H4 (cell line): ENCODE measurements around the gene ADRA2B. TPM values are rescaled to one million over a fixed set of nuclear protein-coding genes. Genes with fewer than 3 reads are reported as not detected.
A peak's percentile ranks its signal among the peaks of the same experiment; 100 is the strongest.
"Not testable (repeated sequence)": the region's sequence is repeated elsewhere in the genome, so short reads cannot be mapped to it uniquely, and the experiment has no call there.

Experiments
- DNase-seq: peaks from one replicate; pipeline ENCODE4 v3.0.0-alpha.2; 2015; ENCODE audit warnings: low spot score
- total RNA-seq: library from RNA; depleted of rRNA; stranded (reverse); fragments of >200 nt; shearing (Covaris generic); gene quantifications from 2 replicates; pipeline ENCODE4 v1.2.3, GENCODE V29; 2014

The ADRA2B gene
- total RNA-seq, 1 experiment from 2014 or later = not detected

DNA sequence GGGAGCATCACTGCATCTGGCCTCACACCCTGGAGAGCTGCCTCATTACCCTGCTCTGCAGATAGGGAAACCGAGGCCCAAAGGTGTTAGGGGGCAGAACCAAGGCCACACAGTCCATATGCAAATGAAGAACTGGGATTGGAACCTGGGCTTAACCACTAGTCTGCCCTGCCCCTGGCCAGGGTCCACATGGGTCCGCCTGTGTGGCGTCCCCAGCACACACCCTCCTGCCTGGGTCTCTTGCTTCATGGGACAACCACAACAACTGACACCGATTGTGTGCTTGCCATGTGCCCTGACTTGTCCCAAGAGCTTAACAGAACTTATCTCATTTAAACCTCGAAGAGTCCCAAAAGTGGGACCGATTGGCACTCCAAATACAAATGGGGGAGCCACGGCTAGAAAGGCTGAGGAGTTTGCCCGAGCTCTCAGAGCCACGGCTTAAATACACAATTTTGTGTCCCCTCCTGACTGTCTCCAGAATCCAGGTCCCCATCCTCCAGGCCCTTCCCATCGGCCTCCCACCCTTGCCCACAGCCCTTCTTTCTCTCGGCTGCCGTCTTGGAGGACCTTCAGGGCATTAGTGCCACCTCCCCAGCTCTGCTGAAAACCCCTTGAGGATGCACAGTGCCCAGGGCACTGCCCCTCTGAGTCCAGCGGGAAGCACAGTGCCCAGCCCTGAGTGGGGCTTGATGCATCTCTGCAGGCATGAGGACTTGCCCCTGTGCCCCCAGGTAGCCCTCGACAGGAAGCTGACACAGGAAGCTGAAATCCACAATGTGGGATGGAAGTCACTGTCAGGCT lies 34.6 kb upstream of the ADRA2B start:
- DNase-seq = no peak

DNA sequence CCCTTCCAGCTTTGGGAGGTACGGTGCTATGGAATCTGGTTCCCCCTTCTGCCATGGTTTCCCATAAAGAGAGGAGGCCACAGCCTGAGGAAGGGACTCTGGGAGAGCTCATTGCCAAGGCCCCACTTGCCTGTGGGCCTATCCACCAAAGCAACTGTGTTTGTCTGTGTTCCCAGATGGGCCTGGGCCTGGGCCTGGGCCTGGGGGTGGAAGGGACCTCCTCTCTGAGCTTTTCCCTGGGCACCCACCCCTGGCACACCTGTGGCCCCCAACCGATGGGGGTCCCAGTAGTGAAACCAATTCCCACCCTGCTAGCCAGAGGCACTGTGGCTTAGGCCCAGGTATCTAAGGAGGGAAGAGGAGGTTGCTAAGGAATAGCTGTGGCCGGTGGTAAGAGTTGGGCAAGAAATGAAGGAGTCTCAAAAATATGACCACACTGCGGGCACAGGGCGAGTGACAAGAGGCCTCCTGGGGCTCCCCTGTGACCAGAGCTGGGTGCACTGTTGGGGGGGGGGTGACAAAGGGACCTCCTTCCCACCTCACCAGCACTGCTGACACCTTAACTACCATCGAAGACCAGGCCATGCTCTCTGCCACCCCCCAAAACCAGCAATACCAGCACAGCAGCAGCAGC lies 33.8 kb upstream of the ADRA2B start:
- DNase-seq = no peak

GRCh38 chr2:96148410-96149217 lies 32.2 kb upstream of the ADRA2B start:
- peak; percentile 94 for DNase-seq

DNA sequence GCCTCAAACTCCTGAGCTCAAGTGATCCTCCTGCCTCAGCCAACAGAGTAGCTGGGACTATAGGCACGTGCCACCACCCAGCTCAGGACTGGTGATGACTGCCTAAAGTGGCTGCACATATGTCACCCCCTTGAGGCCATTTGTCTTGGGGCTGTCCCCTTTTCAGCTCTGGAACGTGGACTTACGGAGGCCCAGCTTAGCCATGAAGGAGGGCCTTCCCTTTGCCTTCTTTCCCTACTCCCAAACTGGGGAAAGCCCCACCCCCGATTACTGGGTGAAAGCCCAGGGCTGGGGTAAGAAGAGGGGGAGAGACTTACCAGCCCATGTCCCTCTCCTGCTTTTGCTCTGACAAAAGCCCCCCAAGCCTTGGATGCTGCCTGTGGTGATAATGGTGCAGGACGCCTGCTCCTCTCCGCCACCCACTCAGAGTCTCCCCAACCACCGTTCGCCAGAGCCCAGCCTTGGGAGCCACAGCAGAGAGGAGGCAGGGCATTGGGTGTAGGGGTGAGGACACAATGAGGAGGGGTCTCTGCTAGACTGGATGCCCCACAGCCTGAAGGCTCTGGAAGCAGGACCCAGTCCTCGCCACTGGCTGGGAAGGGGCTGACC lies 31.3 kb upstream of the ADRA2B start:
- peak; percentile 50 for DNase-seq

DNA sequence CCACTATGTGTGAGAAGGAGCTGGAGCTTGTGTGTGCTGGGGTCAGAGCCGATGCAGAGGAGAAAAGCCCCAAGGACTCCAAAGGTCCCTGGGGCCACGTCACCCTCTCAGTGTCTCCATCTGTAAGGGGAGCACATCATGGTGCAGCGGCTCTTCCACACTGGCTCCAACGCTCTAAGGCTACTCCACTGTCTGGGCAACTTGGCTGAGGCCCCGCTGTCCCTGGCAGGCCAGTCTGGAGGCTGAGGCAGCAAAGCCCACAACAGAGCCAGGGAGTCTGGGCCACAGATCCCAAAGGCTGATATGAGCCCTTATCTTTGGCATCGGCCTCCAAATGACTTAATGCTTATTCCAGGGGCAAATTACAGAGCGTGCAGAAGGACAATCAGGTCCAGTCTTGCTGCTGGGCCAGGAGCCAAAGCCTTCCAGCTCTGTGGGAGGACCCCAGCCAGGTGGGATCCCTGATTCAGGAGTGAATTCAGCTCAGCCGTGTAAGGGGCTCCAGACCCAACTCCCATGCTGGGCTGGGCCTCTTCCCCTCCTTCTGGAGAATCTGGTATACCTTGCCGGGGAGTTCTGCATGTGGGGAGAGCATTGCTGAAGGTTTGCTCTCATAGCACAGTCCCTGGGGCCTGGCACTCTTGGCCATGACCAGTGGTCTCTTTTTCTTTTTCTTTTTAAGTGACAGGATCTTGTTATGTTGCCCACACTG lies 30.7 kb upstream of the ADRA2B start:
- peak; percentile 64 for DNase-seq

DNA sequence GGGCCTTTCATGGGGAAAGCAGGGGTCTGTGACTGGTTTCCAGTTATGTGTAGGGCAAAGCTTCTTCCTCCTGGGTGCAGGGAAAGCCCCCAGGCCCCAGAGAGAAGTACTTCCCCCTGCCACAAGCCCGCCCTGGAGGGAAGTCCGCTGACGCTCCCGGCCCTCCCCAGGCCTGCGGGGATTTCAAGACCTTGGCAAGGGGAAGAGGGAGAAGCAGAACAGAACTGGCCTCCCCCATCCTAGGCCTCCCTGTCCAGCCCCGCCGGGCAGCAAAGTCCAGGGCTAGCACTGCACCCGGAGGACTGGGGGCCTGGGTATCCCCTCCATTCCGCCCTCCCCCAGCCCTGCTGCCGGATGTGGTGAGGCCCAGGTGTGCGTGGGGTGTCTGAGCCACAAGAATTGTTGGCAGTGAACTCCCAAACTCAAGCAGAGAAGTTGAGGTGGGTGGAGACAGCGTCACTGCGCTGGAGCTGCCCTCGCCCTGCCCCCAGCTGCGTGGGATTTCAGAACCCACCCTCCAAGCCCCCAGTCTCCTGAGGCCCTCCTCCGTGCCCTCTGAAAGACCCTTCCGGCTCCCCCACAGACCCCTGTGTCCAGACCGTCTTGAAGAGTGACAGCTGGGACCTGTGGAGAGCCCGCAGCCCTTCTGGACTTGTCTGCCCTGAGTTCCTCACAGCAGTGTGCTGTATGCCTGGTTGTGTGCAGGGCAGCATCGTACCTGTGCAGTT lies 29.9 kb upstream of the ADRA2B start:
- peak; percentile 72 for DNase-seq

DNA sequence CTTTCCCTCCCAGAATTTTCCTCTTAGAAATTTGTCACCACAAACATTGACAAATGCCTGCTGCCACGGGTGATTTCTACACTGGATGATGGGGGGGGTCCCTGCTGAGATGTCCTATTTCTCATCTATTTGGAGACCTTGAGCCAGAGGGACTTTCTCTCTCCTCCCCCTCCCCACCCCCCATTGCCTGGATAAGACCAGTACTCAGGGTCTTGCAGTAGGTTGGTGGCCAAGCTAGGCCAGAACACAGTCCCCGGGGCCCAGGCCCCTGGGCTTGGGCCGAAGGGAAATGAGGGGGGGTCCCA lies 29.4 kb upstream of the ADRA2B start:
- no peak for DNase-seq

GRCh38 chr2:96145036-96145847 lies 28.9 kb upstream of the ADRA2B start, which contains the start of gene DUSP2:
Gene DUSP2, minus strand, starts transcription at chr2:96145440. Its CDS starts 86 bp downstream, at chr2:96145354.
- DNase-seq = peak; percentile 72

DNA sequence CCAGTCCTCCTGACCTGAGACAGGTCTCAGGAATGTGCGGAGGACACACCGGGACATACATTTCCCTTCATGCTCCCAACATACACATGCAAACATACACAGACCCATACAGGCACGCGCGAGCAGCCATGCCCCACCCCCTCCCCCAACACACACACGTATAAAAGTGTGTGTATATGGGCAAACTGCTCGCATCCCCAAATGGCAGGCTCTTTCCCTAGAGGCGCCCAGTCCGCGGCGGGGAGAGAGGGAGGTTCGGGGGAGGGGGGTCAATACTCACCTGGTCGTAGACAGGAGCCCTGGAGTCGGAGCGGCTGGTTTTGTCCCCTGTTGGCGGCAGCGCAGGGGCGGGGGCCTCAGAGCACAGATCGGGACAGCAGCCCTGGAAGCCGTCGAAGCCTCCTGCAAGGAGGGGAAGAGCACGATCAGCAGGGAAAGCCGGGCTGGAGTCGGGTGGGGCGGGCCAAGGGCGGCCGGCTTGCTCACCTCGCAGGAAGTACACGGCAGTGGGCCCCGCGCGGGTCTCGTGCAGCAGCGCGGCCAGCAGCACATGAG lies 28.2 kb upstream of the ADRA2B start:
- no peak for DNase-seq

GRCh38 chr2:96143848-96144480 lies 27.6 kb upstream of the ADRA2B start:
- DNase-seq = no peak

DNA sequence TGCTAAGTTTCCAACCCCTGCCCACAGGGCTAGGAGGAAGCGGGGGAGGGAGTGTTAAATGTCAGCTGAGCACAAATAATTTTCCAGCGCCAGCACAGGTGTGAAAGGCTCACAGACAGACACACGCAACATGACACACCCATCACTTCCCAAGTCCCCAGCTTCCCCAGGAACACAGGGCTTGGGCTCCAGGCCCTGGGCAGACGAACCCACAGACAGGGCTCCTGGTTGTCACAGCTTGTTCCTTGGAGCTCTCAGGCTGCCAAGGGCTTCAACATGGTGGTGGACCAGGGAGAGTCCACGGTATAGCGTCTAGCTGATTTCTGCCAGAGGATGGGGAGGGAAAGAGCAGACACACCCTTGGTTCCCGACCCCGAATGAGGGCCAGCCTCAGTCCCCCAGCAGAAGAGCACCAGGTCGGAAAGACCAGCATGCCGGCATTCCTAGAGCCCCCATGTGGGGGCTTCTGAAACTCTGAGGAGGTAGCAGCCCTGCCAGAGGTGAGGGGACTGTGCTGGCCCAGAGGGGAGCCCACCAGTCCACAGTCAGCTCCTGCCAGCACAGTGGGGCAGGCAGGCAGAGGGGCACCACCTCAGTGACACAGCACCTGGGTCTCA lies 27.0 kb upstream of the ADRA2B start:
- DNase-seq = no peak

GRCh38 chr2:96142217-96143113 lies 26.1 kb upstream of the ADRA2B start:
- no peak for DNase-seq

DNA sequence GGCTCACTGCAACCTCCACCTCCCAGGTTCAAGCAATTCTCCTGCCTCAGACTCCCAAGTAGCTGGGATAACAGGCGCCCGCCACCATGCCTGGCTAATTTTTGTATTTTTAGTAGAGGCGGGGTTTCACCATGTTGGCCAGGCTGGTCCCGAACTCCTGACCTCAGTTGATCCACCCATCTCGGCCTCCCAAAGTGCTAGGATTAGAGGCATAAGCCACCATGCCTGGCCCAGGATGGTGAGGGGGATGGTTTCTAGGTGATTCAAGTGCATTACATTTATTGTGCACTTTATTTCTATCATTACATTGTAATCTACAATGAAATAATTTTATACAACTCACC lies 25.2 kb upstream of the ADRA2B start:
- DNase-seq = not testable (repeated sequence)

DNA sequence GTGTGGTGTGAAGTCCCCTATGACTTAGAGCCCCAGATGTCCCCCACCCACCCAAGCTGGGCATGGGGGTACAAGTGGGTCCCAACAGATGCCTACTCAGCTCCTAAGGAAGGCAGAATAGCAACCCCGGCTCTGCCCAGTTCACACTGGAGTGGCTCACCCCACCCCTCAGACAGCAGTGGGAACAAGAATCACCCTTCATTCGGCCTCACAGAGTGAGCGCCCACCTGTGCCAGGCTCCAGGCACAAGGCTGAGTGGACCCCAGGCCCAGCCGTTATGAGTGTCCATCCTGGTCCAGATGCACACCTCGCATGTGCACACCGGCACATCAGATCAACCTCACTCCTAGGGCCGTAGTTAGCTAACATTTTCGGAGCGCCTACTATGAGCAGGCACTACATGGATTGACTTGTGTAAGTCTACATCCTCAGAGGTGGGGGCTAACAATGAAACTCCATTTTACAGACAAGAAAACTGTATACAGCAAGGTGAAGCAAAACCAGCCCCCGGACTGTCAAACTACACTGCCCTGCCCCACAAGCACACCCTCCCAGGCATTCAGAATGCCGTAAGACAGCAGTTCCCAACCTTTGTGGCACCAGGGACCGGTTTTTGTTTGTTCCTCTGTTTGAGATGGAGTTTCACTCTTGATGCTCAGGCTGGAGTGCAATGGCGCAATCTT lies 24.7 kb upstream of the ADRA2B start:
- DNase-seq = no peak

DNA sequence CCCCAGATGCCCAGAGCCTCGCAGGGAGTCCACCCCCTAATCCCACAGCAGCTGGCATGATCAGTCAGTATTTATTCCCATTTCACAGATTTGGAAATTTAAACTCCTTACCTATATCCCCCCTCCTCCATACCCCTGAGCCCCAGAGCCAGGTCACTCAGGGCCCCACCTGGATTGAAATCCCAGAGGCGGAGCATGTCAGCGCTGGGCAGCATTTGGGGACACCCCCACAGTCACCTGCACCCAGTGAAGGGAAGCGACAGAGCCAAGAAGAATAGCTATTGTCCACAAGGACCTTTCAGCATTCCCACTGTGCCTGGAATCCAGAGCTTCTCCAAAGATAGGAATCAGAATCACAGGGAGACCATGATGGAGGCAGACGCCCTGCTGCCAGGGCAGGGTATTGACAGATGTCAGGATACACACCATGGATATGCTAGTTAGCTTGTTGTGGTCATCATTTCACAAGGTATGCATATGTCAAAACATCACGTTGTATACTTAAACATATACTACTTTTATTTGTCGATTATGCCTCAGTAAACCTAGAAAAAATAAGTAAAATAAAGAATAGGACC lies 22.9 kb upstream of the ADRA2B start:
- no peak for DNase-seq

DNA sequence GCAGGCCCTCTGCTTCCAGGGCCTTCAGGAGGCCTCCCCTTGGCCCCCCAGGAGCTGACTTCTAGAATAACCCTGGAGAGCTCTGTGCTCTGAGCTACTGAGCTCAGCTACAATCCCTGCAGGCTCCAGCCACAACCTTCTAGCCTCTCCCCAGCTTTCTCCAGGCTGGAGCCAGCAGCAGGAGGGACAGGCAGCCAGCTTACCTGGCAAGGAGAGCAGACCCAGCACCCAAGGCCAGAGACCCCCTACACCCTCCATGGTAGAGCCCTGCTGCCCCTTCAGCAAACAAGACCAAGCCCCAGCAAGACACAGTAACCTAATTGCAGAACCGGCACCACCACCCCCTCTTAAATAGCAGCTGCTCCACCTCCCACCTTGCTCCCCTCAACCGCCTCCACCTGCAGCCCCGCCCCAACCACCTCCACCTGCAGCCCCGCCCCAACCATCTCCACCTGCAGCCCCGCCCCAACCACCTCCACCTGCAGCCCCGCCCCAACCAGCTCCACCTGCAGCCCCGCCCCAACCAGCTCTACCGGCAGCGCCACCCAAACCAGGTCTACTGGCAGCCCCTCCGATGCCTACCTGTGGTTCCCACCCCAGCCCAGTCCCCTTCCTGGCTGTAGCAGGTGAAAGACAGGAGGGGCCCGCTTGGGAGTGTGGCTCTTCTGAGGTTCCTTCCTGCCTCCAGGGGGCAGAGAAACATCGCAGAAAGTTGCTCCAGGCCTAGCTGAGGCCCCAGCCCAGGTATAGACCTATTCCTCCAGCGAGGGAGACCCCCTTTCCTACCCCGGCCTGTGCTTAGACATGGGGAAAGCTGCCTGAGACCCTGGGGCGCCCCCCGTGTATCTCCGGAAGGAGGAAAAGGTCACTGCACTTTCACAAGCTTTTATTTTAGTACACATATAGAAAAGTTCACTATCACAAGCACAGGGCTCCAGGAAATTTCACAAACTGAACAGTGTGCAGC lies 22.1 kb upstream of the ADRA2B start, which contains the start of gene ASTL:
ASTL (minus strand) TSS at position 324 of the 967 bp plus-strand sequence; CDS start at position 258, 66 bp downstream.
- DNase-seq = no peak
